ENCODE data around the gene AMDHD2.

The AMDHD2 gene

DNA sequence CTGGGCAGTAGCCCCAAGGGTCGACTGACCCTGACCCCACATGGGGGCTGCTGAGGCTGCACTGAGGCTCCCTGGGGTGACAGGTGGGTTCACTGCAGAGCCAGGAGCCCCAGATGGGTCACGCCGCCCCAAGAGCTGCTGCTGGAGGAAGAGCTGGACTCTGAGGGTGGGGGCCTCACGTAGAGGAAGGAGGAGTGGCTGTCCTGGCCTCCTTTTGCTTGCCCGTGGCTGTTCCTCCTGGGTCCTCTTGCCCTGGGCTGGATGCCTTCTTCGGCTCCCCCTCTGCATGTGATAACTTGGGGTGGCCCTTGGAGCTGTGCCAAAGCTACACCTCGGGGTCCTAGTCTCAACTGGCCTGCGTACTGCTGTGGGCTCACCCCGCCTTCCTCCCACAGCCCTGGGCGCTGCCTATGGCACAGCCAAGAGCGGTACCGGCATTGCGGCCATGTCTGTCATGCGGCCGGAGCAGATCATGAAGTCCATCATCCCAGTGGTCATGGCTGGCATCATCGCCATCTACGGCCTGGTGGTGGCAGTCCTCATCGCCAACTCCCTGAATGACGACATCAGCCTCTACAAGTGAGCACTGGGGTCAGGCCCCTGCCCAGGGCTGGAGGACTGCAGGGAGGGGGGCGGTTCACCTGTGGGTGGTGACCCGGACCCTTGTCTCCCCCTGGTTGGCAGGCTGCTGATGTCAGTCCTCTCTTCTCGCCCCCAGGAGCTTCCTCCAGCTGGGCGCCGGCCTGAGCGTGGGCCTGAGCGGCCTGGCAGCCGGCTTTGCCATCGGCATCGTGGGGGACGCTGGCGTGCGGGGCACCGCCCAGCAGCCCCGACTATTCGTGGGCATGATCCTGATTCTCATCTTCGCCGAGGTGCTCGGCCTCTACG is 1.1 kb upstream of the AMDHD2 start:
- Histone ChIP-seq H3K4me3 (ENCODE audit: insufficient read depth, low read depth, low read length, poor library complexity, severe bottlenecking) (no peak overlapping the region), H3K27me3 (replicated peaks; ENCODE audit: control insufficient read depth, insufficient read depth, low read length, poor library complexity, severe bottlenecking) (no peaks in the 10 kb centered on the region), H3K27ac (ENCODE audit: insufficient read depth, low read length, poor library complexity, severe bottlenecking) (peak overlapping the region; percentile 55), H3K4me1 (ENCODE audit: control insufficient read depth, insufficient read depth, low read length, poor library complexity, severe bottlenecking) (peaks cover 56% of the 10 kb centered on the region), H3K36me3 (ENCODE audit: control insufficient read depth, insufficient read depth, low read length) (peaks cover 18% of the 10 kb centered on the region), H3K9me3 (ENCODE audit: control insufficient read depth, low read length) (no peaks in the 10 kb centered on the region)
- DNase-seq: no peak

DNA sequence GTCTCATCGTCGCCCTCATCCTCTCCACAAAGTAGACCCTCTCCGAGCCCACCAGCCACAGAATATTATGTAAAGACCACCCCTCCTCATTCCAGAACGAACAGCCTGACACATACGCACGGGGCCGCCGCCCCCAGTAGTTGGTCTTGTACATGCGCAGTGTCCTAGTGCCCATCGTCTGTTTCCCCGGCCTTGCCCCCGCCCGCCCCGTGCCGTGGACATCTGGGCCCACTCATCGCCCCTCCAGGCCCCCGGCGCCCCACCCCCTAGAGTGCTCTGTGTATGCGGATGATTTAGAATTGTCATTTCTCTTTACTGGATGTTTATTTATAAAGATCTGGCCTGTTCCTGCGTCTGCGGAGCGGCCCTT is 475 bp upstream of the AMDHD2 start:
- no peaks in the 10 kb centered on the region for H3K27me3 ChIP-seq (replicated peaks; ENCODE audit: control insufficient read depth, insufficient read depth, low read length, poor library complexity, severe bottlenecking)
- peaks cover 55% of the 10 kb centered on the region for H3K4me1 ChIP-seq (ENCODE audit: control insufficient read depth, insufficient read depth, low read length, poor library complexity, severe bottlenecking)
- no peak overlapping the region for H3K4me3 ChIP-seq (ENCODE audit: insufficient read depth, low read depth, low read length, poor library complexity, severe bottlenecking)
- peaks cover 24% of the 10 kb centered on the region for H3K36me3 ChIP-seq (ENCODE audit: control insufficient read depth, insufficient read depth, low read length)
- DNase-seq: no peak
- H3K27ac ChIP-seq (ENCODE audit: insufficient read depth, low read length, poor library complexity, severe bottlenecking): peak overlapping the region; percentile 55
- no peaks in the 10 kb centered on the region for H3K9me3 ChIP-seq (ENCODE audit: control insufficient read depth, low read length)

DNA sequence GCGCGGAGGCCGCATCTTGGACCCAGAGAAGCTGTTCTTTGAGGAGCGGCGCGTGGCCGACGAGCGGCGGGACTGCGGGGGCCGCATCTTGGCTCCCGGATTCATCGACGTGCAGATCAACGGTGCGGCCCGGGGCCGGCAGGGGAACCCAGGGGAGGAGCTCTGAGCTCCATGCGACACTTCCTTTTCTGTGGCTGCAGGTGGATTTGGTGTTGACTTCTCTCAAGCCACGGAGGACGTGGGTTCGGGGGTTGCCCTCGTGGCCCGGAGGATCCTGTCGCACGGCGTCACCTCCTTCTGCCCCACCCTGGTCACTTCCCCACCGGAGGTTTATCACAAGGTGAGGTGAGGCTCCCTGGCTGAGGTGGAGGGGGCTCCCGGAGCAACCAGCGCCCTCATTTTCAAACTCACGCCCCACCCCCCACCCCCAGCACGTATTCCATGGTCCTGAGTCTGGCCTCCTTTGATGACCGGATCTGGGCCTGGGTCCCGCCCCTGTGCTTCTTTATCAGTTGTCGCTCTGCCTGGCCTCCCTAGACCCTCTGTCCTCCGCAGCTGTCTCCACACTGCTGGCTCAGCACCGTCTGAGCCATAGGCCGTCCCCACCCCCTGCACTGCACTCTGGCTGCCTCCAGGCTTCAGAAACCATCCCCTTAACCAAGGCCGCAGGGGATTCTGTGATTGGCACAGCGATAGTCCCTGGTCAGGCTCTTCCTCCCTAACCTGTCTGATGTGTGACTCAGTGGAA is 787 bp downstream of the AMDHD2 start:
- H3K36me3 ChIP-seq (ENCODE audit: control insufficient read depth, insufficient read depth, low read length): peaks cover 28% of the 10 kb centered on the region
- H3K9me3 ChIP-seq (ENCODE audit: control insufficient read depth, low read length): no peaks in the 10 kb centered on the region
- peak overlapping the region; percentile 60 for H3K4me3 ChIP-seq (ENCODE audit: insufficient read depth, low read depth, low read length, poor library complexity, severe bottlenecking)
- no peaks in the 10 kb centered on the region for H3K27me3 ChIP-seq (replicated peaks; ENCODE audit: control insufficient read depth, insufficient read depth, low read length, poor library complexity, severe bottlenecking)
- DNase-seq: peak; percentile 68 to 75 (median 72)
- H3K27ac ChIP-seq (ENCODE audit: insufficient read depth, low read length, poor library complexity, severe bottlenecking): peak overlapping the region; percentile 65
- H3K4me1 ChIP-seq (ENCODE audit: control insufficient read depth, insufficient read depth, low read length, poor library complexity, severe bottlenecking): peaks cover 43% of the 10 kb centered on the region

DNA sequence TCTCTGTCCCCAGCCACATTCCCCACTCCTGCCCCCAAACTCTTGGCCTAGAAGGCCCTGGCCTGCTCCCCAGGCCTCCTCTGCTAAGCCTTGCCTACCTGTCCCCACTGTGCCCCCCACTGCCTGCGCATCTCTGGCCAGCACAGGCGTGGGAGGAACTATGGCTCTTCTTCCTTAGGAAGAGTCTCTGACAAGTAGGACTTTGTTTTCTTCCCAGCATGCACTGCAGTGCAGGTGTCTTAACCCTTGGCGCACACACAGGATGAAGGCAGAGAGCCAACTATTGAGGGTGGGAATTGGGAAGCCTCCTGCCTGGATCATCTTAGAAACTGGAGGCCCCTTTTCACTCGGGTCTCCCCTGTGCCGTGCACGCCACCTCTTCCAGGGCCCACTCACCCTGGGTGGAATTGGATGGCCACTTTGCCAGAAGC is 3.6 kb downstream of the AMDHD2 start:
- Histone ChIP-seq H3K27ac (ENCODE audit: insufficient read depth, low read length, poor library complexity, severe bottlenecking) (no peak overlapping the region), H3K4me3 (ENCODE audit: insufficient read depth, low read depth, low read length, poor library complexity, severe bottlenecking) (no peak overlapping the region), H3K9me3 (ENCODE audit: control insufficient read depth, low read length) (no peaks in the 10 kb centered on the region), H3K36me3 (ENCODE audit: control insufficient read depth, insufficient read depth, low read length) (peaks cover 49% of the 10 kb centered on the region), H3K4me1 (ENCODE audit: control insufficient read depth, insufficient read depth, low read length, poor library complexity, severe bottlenecking) (peaks cover 19% of the 10 kb centered on the region), H3K27me3 (replicated peaks; ENCODE audit: control insufficient read depth, insufficient read depth, low read length, poor library complexity, severe bottlenecking) (no peaks in the 10 kb centered on the region)
- DNase-seq: no peak

- Histone ChIP-seq H3K27me3 (replicated peaks; ENCODE audit: control insufficient read depth, insufficient read depth, low read length, poor library complexity, severe bottlenecking) (no peaks in the 10 kb centered on the region), H3K4me1 (ENCODE audit: control insufficient read depth, insufficient read depth, low read length, poor library complexity, severe bottlenecking) (peaks cover 13% of the 10 kb centered on the region), H3K4me3 (ENCODE audit: insufficient read depth, low read depth, low read length, poor library complexity, severe bottlenecking) (no peak overlapping the region), H3K9me3 (ENCODE audit: control insufficient read depth, low read length) (no peaks in the 10 kb centered on the region), H3K36me3 (ENCODE audit: control insufficient read depth, insufficient read depth, low read length) (peaks cover 49% of the 10 kb centered on the region), H3K27ac (ENCODE audit: insufficient read depth, low read length, poor library complexity, severe bottlenecking) (no peak overlapping the region)
- DNase-seq: no peak
Observed at GRCh38 chr16:2524339-2524938, 4.3 kb downstream of the AMDHD2 start.

DNA sequence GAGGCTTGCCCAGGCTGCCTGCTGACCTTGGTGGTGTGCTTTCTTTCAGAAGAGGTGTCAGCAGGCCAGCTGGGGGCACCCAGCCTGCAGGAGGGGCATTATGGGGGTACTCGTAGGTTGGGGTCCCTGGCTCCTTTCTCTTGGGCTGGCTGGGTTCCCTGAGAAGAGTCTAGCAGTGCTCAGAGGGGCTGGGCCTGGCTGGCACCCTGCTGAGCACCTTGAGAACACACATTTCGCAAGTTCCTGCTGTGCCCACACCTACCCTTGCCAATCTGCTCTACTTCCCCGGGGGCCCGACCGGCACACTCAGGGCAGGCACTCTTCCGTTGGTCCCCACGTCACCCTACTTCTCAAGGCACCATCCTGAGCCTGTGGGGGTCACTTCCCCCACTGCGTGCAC is 6.0 kb downstream of the AMDHD2 start:
- Histone ChIP-seq H3K27ac (ENCODE audit: insufficient read depth, low read length, poor library complexity, severe bottlenecking) (no peak overlapping the region), H3K9me3 (ENCODE audit: control insufficient read depth, low read length) (no peaks in the 10 kb centered on the region), H3K4me1 (ENCODE audit: control insufficient read depth, insufficient read depth, low read length, poor library complexity, severe bottlenecking) (peaks cover 6% of the 10 kb centered on the region), H3K27me3 (replicated peaks; ENCODE audit: control insufficient read depth, insufficient read depth, low read length, poor library complexity, severe bottlenecking) (no peaks in the 10 kb centered on the region), H3K36me3 (ENCODE audit: control insufficient read depth, insufficient read depth, low read length) (peaks cover 49% of the 10 kb centered on the region), H3K4me3 (ENCODE audit: insufficient read depth, low read depth, low read length, poor library complexity, severe bottlenecking) (no peak overlapping the region)
- no peak for DNase-seq

DNA sequence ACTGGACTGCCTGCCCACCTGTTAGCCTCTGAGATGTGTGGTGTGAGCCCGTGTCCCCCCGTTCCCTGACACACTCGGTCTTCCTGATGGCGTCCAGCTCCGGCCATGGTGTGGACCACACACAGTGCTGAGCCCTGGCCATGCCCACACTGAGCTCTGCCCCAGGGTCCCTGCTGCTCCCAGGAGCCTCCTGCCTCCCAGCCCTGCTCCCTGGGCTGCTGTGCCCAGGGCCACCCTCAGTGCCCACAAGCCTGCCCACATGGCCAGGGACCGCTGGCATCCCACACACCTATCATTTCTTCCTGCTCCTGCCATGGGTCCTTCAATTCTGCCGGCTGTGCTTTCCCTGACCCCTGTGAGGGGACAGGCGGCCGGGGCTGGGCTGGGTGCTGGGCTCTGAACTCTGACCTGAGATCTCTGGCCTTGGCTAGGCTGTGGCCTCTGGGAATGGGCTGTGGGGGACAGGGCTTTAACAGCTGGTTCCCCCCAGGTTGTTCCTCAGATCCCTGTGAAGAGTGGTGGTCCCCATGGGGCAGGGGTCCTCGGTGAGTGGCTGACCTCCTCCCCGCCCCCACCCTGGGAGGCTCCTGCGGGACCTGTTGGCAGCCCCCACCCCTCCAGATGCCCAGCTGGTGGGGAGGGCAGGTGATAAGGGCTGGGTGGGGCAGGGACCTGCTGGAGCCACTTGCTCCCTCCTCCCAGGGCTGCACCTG is 7.1 kb downstream of the AMDHD2 start:
- no peak overlapping the region for H3K27ac ChIP-seq (ENCODE audit: insufficient read depth, low read length, poor library complexity, severe bottlenecking)
- no peak for DNase-seq
- H3K4me1 ChIP-seq (ENCODE audit: control insufficient read depth, insufficient read depth, low read length, poor library complexity, severe bottlenecking): peaks cover 8% of the 10 kb centered on the region
- peaks cover 46% of the 10 kb centered on the region for H3K36me3 ChIP-seq (ENCODE audit: control insufficient read depth, insufficient read depth, low read length)
- H3K9me3 ChIP-seq (ENCODE audit: control insufficient read depth, low read length): no peaks in the 10 kb centered on the region
- H3K4me3 ChIP-seq (ENCODE audit: insufficient read depth, low read depth, low read length, poor library complexity, severe bottlenecking): no peak overlapping the region
- H3K27me3 ChIP-seq (replicated peaks; ENCODE audit: control insufficient read depth, insufficient read depth, low read length, poor library complexity, severe bottlenecking): no peaks in the 10 kb centered on the region

DNA sequence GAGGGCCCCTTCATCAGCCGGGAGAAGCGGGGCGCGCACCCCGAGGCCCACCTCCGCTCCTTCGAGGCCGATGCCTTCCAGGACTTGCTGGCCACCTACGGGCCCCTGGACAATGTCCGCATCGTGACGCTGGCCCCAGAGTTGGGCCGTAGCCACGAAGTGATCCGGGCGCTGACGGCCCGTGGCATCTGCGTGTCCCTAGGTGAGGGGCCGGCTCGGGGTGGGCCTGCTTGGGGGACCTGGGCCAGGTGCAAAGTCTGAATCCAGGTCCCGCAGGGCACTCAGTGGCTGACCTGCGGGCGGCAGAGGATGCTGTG is 7.6 kb downstream of the AMDHD2 start:
- DNase-seq: no peak
- Histone ChIP-seq H3K4me1 (ENCODE audit: control insufficient read depth, insufficient read depth, low read length, poor library complexity, severe bottlenecking) (peaks cover 8% of the 10 kb centered on the region), H3K4me3 (ENCODE audit: insufficient read depth, low read depth, low read length, poor library complexity, severe bottlenecking) (no peak overlapping the region), H3K9me3 (ENCODE audit: control insufficient read depth, low read length) (no peaks in the 10 kb centered on the region), H3K36me3 (ENCODE audit: control insufficient read depth, insufficient read depth, low read length) (peaks cover 44% of the 10 kb centered on the region), H3K27me3 (replicated peaks; ENCODE audit: control insufficient read depth, insufficient read depth, low read length, poor library complexity, severe bottlenecking) (no peaks in the 10 kb centered on the region), H3K27ac (ENCODE audit: insufficient read depth, low read length, poor library complexity, severe bottlenecking) (no peak overlapping the region)

DNA sequence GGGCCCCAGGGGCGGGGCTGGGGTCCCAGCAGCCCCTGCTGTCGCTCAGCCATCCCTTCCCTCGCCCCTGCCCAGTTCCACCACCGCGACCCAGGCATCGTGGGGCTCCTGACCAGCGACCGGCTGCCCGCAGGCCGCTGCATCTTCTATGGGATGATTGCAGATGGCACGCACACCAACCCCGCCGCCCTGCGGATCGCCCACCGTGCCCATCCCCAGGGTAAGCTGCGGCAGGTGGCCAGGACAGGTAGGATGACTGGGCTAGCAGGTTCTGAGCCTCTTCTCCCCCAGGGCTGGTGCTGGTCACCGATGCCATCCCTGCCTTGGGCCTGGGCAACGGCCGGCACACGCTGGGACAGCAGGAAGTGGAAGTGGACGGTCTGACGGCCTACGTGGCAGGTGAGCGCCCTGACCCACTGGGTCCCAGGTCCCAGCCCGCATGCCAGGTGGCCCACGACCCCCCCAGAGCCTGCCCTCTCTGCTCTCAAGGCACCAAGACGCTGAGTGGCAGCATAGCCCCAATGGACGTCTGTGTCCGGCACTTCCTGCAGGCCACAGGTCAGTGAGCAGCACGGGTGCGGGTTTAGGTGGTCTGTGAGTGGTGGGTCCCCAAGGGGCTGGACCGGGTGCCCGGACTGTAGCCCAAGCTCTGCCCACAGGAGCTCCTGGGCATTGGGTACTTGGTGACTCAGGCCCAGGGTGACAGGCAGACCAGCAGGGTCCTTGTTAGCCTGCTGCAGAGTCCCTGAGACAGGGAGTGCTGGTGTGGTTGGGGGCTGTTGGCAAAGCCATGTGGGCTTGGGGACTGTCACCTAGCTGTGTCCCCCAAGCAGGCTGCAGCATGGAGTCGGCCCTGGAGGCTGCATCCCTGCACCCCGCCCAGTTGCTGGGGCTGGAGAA is 8.2 kb downstream of the AMDHD2 start:
- Histone ChIP-seq H3K9me3 (ENCODE audit: control insufficient read depth, low read length) (no peaks in the 10 kb centered on the region), H3K4me1 (ENCODE audit: control insufficient read depth, insufficient read depth, low read length, poor library complexity, severe bottlenecking) (peaks cover 8% of the 10 kb centered on the region), H3K36me3 (ENCODE audit: control insufficient read depth, insufficient read depth, low read length) (peaks cover 42% of the 10 kb centered on the region), H3K27me3 (replicated peaks; ENCODE audit: control insufficient read depth, insufficient read depth, low read length, poor library complexity, severe bottlenecking) (no peaks in the 10 kb centered on the region), H3K4me3 (ENCODE audit: insufficient read depth, low read depth, low read length, poor library complexity, severe bottlenecking) (no peak overlapping the region), H3K27ac (ENCODE audit: insufficient read depth, low read length, poor library complexity, severe bottlenecking) (no peak overlapping the region)
- DNase-seq: no peak
